Calu3 (cell line): Measurements from ENCODE around the gene AKAP13. TPM values are rescaled to one million over a fixed set of nuclear protein-coding genes. Genes with fewer than 3 reads are reported as not detected.

Experiments
- BruUV-seq: library from RNA; stranded (reverse); fragments of 400-500 nt; replicated peaks from 2 replicates; lab custom pipeline; 2021; lab: Mats Ljungman, UMichigan
- CTCF ChIA-PET: fragments of 300-600 bp; sonication (Branson Sonifier 250); formaldehyde crosslinking; loops from one replicate; lab custom pipeline; 2022; ENCODE audit warnings: antibody characterized with exemption; lab: Charles Lee
- DNase-seq: peaks from one replicate; pipeline ENCODE4 v3.0.0; 2022
- H3K27ac Mint-ChIP-seq: one replicate; pipeline ENCODE4 v1.8.0; 2022; ENCODE audit warnings: mixed read lengths; ENCODE audit not compliant: unreplicated experiment
- H3K27me3 Mint-ChIP-seq: one replicate; pipeline ENCODE4 v1.8.0; 2022; ENCODE audit warnings: mixed read lengths; ENCODE audit not compliant: unreplicated experiment
- H3K36me3 Mint-ChIP-seq: one replicate; pipeline ENCODE4 v1.8.0; 2022; ENCODE audit warnings: mild to moderate bottlenecking, moderate library complexity, mixed read lengths; ENCODE audit not compliant: insufficient read depth, unreplicated experiment
- H3K4me1 Mint-ChIP-seq: one replicate; pipeline ENCODE4 v1.8.0; 2022; ENCODE audit warnings: mild to moderate bottlenecking, low read depth, mixed read lengths; ENCODE audit not compliant: unreplicated experiment
- H3K4me3 Mint-ChIP-seq: one replicate; pipeline ENCODE4 v1.8.0; 2022; ENCODE audit warnings: mild to moderate bottlenecking, low read depth, moderate library complexity, mixed read lengths; ENCODE audit not compliant: unreplicated experiment
- H3K9me3 Mint-ChIP-seq: one replicate; pipeline ENCODE4 v1.8.0; 2022; ENCODE audit warnings: low read depth, mixed read lengths; ENCODE audit not compliant: unreplicated experiment
- intact Hi-C: fragments of 100-400 bp; cut with micrococcal nuclease; formaldehyde crosslinking; loops from one replicate; pipeline ENCODE4 v1.10.0; 2022; ENCODE audit not compliant: unreplicated experiment
- total RNA-seq: library from RNA; stranded (reverse); gene quantifications from 2 replicates; pipeline ENCODE4 v1.2.3, GENCODE V29; 2022
- TF ChIP-seq, protein P1 (sequence below): fragments of 200-600 bp; IDR thresholded peaks from one replicate; pipeline ENCODE4 v1.8.0; 2022; ENCODE audit warnings: antibody characterized with exemption; ENCODE audit not compliant: unreplicated experiment

AKAP13 gene
- total RNA-seq, 1 experiment from 2014 or later = 145 TPM

DNA sequence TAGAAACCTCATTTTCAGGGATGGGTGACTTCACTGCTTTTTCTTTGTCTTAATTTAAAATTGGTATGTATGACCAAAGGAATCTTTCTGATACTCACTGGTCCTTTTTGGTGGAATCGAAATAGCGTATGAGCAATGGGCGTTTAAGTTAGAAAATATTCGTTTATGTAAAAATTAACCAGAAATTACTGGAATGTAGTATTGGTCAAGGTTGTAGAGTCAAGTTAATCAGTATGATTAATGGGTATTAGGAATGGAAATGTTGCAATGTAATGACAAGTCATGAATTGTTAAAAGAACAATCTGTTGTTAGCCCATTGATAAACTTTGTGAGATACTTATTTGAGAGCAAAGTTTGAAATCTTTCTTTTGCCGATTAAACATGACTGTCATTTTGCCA is 36.9 kb downstream of the AKAP13 start:
- CTCF ChIA-PET = interaction anchor here (5.3 to 5.9 kb wide), 2 partner anchors 13 to 85 kb away, joined by 34 to 85 read pairs; no protein-coding TSS in a partner anchor
- H3K9me3 Mint-ChIP-seq = no peaks in the 10 kb centered on the region
- intact Hi-C loops = no loop called here
- H3K4me3 Mint-ChIP-seq = peak overlapping the region; percentile 31
- no peak for DNase-seq
- no TSS peak for BruUV-seq
- peaks cover 20% of the 10 kb centered on the region for H3K36me3 Mint-ChIP-seq
- TF ChIP-seq, protein P1, sequence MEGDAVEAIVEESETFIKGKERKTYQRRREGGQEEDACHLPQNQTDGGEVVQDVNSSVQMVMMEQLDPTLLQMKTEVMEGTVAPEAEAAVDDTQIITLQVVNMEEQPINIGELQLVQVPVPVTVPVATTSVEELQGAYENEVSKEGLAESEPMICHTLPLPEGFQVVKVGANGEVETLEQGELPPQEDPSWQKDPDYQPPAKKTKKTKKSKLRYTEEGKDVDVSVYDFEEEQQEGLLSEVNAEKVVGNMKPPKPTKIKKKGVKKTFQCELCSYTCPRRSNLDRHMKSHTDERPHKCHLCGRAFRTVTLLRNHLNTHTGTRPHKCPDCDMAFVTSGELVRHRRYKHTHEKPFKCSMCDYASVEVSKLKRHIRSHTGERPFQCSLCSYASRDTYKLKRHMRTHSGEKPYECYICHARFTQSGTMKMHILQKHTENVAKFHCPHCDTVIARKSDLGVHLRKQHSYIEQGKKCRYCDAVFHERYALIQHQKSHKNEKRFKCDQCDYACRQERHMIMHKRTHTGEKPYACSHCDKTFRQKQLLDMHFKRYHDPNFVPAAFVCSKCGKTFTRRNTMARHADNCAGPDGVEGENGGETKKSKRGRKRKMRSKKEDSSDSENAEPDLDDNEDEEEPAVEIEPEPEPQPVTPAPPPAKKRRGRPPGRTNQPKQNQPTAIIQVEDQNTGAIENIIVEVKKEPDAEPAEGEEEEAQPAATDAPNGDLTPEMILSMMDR = no peak
- H3K4me1 Mint-ChIP-seq = peaks cover 89% of the 10 kb centered on the region
- H3K27me3 Mint-ChIP-seq = no peaks in the 10 kb centered on the region
- H3K27ac Mint-ChIP-seq = peak overlapping the region; percentile 50

DNA sequence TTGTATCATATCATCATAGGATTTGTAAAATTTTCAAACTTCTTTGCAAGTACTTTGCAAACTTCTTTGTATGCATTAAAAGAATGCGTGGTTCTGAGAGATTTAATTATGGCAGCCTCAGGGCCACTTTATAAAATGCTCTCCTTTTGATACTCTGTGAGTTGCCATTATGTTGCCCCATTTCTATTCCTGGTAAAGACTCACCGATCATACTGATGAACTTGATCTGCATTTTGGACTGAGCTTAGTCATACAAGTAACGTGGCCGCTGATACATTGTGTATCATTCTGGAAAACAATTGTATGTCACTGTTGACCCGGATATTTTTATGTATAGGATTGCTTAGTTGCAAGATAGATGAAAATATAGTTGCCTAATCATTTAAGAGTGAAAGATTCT is 38.8 kb downstream of the AKAP13 start:
- TF ChIP-seq, protein P1 = no peak
- Mint-ChIP-seq H3K4me3 (no peak overlapping the region), H3K27me3 (no peaks in the 10 kb centered on the region), H3K36me3 (peaks cover 14% of the 10 kb centered on the region), H3K4me1 (peaks cover 89% of the 10 kb centered on the region), H3K9me3 (no peaks in the 10 kb centered on the region), H3K27ac (no peak overlapping the region)
- no TSS peak for BruUV-seq
- CTCF ChIA-PET = interaction anchor here (0.7 to 1.2 kb wide), 2 partner anchors 22 to 91 kb away, joined by 3 to 4 read pairs; no protein-coding TSS in a partner anchor
- intact Hi-C loops = no loop called here
- DNase-seq = no peak

DNA sequence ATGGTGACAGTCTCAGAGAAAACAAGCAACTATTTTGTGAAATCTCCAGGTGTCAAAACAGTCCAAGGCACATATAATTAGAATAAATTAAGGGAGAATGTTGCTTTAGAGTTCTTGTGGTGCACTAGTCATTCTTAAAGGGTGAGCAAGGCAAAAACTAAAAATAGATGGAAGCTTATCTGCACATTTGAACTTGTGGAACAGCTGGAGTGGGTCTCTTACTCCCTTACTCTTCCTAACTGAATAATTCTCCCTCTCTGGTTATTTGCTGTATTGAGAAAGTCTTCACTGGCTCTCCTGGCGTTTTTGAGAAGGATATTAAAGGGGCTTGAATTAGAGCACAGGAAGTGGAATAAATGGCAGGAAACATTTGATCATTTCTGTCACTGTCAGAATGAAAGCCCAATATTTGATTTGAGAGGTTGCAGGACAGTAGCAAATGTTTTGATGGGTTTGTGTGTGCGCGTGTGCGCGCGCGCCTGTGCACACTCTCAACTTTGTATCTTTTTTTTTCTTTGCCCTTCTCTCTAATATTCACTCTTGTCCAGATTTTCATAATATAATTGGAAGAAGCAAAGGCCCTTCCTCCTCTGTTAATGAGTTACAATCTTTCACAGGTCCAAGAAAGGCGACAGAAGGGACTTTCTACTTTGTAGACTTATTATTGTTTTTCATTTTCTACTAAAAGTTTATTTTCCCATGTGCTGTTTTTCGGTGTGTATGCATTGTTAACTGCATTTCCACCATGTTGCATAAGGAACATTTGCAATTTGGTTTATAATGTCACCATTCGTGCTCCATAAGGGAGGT is 40.9 kb downstream of the AKAP13 start:
- Mint-ChIP-seq H3K4me3 (peak overlapping the region; percentile 28), H3K27ac (no peak overlapping the region), H3K27me3 (no peaks in the 10 kb centered on the region), H3K36me3 (peaks cover 6% of the 10 kb centered on the region), H3K9me3 (no peaks in the 10 kb centered on the region), H3K4me1 (peaks cover 67% of the 10 kb centered on the region)
- no TSS peak for BruUV-seq
- no peak for DNase-seq
- intact Hi-C loops = no loop called here
- CTCF ChIA-PET = no interaction called here
- TF ChIP-seq, protein P1 = no peak

DNA sequence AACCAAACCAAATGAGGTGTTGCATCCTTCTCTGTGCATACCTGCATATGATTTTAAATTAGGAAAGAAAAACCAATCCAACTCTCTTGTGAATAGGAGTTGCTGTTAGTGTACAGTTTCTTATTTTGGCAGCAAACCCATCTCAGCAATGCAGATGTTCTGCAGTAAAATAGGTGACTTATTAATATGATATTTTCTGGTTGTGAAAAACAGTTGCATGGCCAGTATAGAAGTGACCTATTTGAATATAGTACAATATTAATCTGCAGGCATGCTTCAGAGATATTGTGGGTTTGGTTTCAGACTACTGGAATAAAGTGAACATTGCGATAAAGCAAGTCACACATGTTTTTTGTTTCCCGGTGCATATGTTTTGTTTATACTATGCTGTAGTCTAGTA is 42.2 kb downstream of the AKAP13 start:
- Mint-ChIP-seq H3K4me3 (no peak overlapping the region), H3K36me3 (peaks cover 6% of the 10 kb centered on the region), H3K9me3 (no peaks in the 10 kb centered on the region), H3K27me3 (no peaks in the 10 kb centered on the region), H3K4me1 (peaks cover 61% of the 10 kb centered on the region), H3K27ac (no peak overlapping the region)
- no peak for DNase-seq
- CTCF ChIA-PET = interaction anchor here (0.6 kb wide), 1 partner anchor 126 kb away, joined by 9 read pairs; no protein-coding TSS in a partner anchor
- BruUV-seq = no TSS peak
- intact Hi-C loops = no loop called here
- TF ChIP-seq, protein P1 = no peak
